OCI-LY7 (cell line): ENCODE measurements around the gene GYG1. TPM values are rescaled to one million over a fixed set of nuclear protein-coding genes. Genes with fewer than 3 reads are reported as not detected.

Source experiments
- BruUV-seq: library from RNA; stranded (reverse); fragments of 400-500 nt; replicated peaks from 2 replicates; lab custom pipeline; 2021; lab: Mats Ljungman, UMichigan
- CTCF ChIA-PET: fragments of 300-600 bp; sonication (Branson Sonifier 250); formaldehyde crosslinking; loops from one replicate; lab custom pipeline; 2022; ENCODE audit warnings: antibody characterized with exemption; ENCODE audit not compliant: unreplicated experiment; lab: Charles Lee
- POLR2A ChIA-PET: fragments of 300-600 bp; sonication (Branson Sonifier 250); formaldehyde crosslinking; loops from one replicate; lab custom pipeline; 2022; ENCODE audit warnings: antibody characterized with exemption; lab: Charles Lee
- DNase-seq: peaks from one replicate; pipeline ENCODE4 v3.0.0-alpha.2; 2015; ENCODE audit warnings: low spot score
- H2AFZ ChIP-seq: fragments of 200-600 bp; sonication (generic), shearing (Covaris generic); 2 replicates; pipeline ENCODE4 v1.6.1; 2014; ENCODE audit warnings: mild to moderate bottlenecking, antibody characterized with exemption, low read length, moderate library complexity
- H3K27ac ChIP-seq: fragments of 200-600 bp; sonication (generic); 2 replicates; pipeline ENCODE4 v1.5.1; 2014; ENCODE audit warnings: mixed run types, low read depth, mild to moderate bottlenecking, moderate library complexity, low read length, inconsistent platforms; ENCODE audit not compliant: poor library complexity, severe bottlenecking
- H3K36me3 ChIP-seq: fragments of 200-600 bp; sonication (generic); 2 replicates; pipeline ENCODE4 v1.6.1; 2014; ENCODE audit warnings: mild to moderate bottlenecking, antibody characterized with exemption, low read length, moderate library complexity, mixed read lengths; ENCODE audit not compliant: insufficient read depth
- H3K4me1 ChIP-seq: fragments of 200-600 bp; sonication (generic); 2 replicates; pipeline ENCODE4 v1.5.1; 2014; ENCODE audit warnings: mild to moderate bottlenecking, low read length; ENCODE audit not compliant: insufficient read depth, poor library complexity, severe bottlenecking
- H3K4me2 ChIP-seq: fragments of 200-600 bp; sonication (generic); 2 replicates; pipeline ENCODE4 v1.6.1; 2014; ENCODE audit warnings: mild to moderate bottlenecking, low read length
- H3K4me3 ChIP-seq: fragments of 200-600 bp; sonication (generic); 2 replicates; pipeline ENCODE4 v1.5.1; 2014; ENCODE audit warnings: mild to moderate bottlenecking, low read depth, low read length; ENCODE audit not compliant: poor library complexity, severe bottlenecking
- H3K79me2 ChIP-seq: fragments of 200-600 bp; sonication (generic); 2 replicates; pipeline ENCODE4 v1.6.1; 2016; ENCODE audit warnings: low read depth, mild to moderate bottlenecking, low read length, moderate library complexity, mixed read lengths; ENCODE audit not compliant: insufficient read depth
- H3K9me2 ChIP-seq: fragments of 200-600 bp; sonication (generic); 2 replicates; pipeline ENCODE4 v1.6.1; 2016; ENCODE audit warnings: mild to moderate bottlenecking, low read length, mixed read lengths; ENCODE audit not compliant: insufficient read depth
- H3K9me3 ChIP-seq: fragments of 200-600 bp; sonication (generic); 2 replicates; pipeline ENCODE4 v1.6.1; 2014; ENCODE audit warnings: mild to moderate bottlenecking, mixed run types, low read length, mixed read lengths
- H4K20me1 ChIP-seq: fragments of 200-600 bp; sonication (generic); 2 replicates; pipeline ENCODE4 v1.6.1; 2014; ENCODE audit warnings: mild to moderate bottlenecking, antibody characterized with exemption, low read length, moderate library complexity, mixed read lengths; ENCODE audit not compliant: insufficient read depth
- EZH2phosphoT487 ChIP-seq: fragments of 200-600 bp; sonication (generic); IDR thresholded peaks from 2 replicates; pipeline ENCODE4 v1.6.1; 2018; ENCODE audit warnings: low read depth, borderline replicate concordance, mild to moderate bottlenecking, mixed run types, antibody characterized with exemption, low read length, moderate library complexity, mixed read lengths
- intact Hi-C: fragments of 100-400 bp; cut with micrococcal nuclease; formaldehyde crosslinking; loops from one replicate; pipeline ENCODE4 v1.10.0; 2022; ENCODE audit not compliant: unreplicated experiment
- total RNA-seq, 2 experiments: library from RNA; depleted of rRNA in 1 of 2; stranded (reverse); fragments of >200 nt in 1 of 2; shearing (Covaris generic) in 1 of 2; gene quantifications; 2 replicates each; pipeline ENCODE4 v1.2.3, GENCODE V29; 2014 to 2022
- TF ChIP-seq, protein P1 (sequence below): fragments of 200-600 bp; sonication (generic); conservative IDR thresholded peaks from 2 replicates; pipeline ENCODE4 v1.5.1; 2014; ENCODE audit warnings: mild to moderate bottlenecking, antibody characterized with exemption, low read length, moderate library complexity, mixed read lengths

The GYG1 gene
- total RNA-seq, 2 experiments from 2014 or later = 11.5 to 53.6 TPM

DNA sequence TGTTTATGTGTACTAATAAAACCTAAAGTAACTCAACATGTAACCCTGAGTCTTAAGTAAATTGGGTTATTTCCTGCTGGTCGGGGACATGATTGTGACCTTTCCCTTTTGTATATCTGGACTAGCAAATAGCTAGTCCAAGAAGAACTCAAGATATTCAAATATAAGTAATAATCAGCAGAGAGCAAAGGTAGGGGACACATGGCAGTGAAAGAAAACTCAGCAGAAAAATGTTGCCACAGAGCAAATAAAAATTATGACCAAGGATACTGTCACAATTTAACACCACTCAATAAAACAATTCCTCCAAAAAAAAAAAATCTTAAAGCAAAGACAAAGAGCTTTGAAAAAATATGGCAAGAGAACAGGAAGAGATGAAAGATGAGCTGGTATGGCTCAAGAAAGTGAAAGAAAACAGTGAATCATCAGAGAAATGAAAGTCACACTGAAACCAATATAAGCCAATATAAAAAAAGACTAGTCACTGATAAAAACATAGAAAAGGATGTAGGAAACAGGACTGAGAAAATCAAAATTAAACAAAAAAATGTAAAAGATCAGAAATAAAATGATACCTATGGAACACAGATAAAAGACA lies 51.5 kb downstream of the GYG1 start:
- intact Hi-C loops = no loop called here
- no peaks in the 10 kb centered on the region for H3K9me2 ChIP-seq
- no peaks in the 10 kb centered on the region for H3K4me1 ChIP-seq
- H2AFZ ChIP-seq = no peak overlapping the region
- CTCF ChIA-PET = no interaction called here
- no peak for DNase-seq
- POLR2A ChIA-PET = interaction anchor here (0.6 to 1.7 kb wide), 6 partner anchors 16 to 69 kb away, joined by 3 to 4 read pairs (median 3); no protein-coding TSS in a partner anchor
- H3K27ac ChIP-seq = no peak overlapping the region
- H4K20me1 ChIP-seq = no peaks in the 10 kb centered on the region
- H3K4me3 ChIP-seq = no peak overlapping the region
- BruUV-seq = no TSS peak
- H3K36me3 ChIP-seq = peaks cover 97% of the 10 kb centered on the region
- TF ChIP-seq, protein P1, sequence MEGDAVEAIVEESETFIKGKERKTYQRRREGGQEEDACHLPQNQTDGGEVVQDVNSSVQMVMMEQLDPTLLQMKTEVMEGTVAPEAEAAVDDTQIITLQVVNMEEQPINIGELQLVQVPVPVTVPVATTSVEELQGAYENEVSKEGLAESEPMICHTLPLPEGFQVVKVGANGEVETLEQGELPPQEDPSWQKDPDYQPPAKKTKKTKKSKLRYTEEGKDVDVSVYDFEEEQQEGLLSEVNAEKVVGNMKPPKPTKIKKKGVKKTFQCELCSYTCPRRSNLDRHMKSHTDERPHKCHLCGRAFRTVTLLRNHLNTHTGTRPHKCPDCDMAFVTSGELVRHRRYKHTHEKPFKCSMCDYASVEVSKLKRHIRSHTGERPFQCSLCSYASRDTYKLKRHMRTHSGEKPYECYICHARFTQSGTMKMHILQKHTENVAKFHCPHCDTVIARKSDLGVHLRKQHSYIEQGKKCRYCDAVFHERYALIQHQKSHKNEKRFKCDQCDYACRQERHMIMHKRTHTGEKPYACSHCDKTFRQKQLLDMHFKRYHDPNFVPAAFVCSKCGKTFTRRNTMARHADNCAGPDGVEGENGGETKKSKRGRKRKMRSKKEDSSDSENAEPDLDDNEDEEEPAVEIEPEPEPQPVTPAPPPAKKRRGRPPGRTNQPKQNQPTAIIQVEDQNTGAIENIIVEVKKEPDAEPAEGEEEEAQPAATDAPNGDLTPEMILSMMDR = no peak
- no peak for TF ChIP-seq EZH2phosphoT487
- H3K9me3 ChIP-seq = no peaks in the 10 kb centered on the region
- H3K4me2 ChIP-seq = no peak overlapping the region
- no peaks in the 10 kb centered on the region; the same call in 1 of the 2 replicates for H3K79me2 ChIP-seq

DNA sequence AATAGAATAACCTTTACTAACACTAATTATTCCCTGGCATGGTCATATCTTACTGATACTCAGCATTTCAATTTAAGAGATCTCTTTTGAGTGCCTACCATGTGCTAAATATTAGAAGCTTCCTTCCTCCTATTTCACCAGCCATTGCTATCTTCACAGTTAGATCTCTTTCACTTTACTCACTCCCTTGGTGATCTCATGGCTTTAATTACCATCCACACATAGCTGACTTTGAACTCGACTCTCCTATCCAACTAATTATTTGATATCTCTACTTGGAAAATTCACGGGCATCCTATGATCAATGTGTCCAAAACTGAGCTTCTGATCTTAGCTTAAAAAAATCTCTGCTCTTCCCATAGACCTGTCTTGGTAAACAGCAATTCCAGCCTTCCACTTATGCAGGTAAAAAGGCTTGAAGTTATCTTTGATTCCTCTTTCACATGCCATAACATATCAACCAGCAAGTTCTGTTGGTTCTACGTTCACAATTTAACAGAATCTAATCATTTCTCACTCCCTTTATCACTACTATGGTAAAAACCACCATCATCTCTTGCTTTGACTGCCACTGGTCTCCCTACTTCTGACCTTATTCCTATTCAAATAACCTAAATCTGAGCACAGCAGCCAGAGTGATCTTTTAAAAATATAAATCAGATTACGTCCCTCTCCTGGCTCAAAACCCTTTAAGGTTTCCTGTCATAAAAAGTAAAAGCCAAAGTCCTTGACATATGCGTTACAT lies 53.2 kb downstream of the GYG1 start:
- no peaks in the 10 kb centered on the region for H3K4me1 ChIP-seq
- no peak overlapping the region for H2AFZ ChIP-seq
- no TSS peak for BruUV-seq
- DNase-seq = no peak
- no peaks in the 10 kb centered on the region; the same call in 1 of the 2 replicates for H3K79me2 ChIP-seq
- intact Hi-C loops = no loop called here
- peaks cover 97% of the 10 kb centered on the region for H3K36me3 ChIP-seq
- no peaks in the 10 kb centered on the region for H3K9me2 ChIP-seq
- POLR2A ChIA-PET = interaction anchor here (0.6 to 1.4 kb wide), 4 partner anchors 15 to 244 kb away, joined by 3 to 4 read pairs (median 3); no protein-coding TSS in a partner anchor
- CTCF ChIA-PET = no interaction called here
- H3K9me3 ChIP-seq = no peaks in the 10 kb centered on the region
- no peak overlapping the region for H3K4me3 ChIP-seq
- H3K27ac ChIP-seq = no peak overlapping the region
- no peak overlapping the region for H3K4me2 ChIP-seq
- H4K20me1 ChIP-seq = no peaks in the 10 kb centered on the region
- TF ChIP-seq, protein P1 = no peak
- no peak for TF ChIP-seq EZH2phosphoT487

DNA sequence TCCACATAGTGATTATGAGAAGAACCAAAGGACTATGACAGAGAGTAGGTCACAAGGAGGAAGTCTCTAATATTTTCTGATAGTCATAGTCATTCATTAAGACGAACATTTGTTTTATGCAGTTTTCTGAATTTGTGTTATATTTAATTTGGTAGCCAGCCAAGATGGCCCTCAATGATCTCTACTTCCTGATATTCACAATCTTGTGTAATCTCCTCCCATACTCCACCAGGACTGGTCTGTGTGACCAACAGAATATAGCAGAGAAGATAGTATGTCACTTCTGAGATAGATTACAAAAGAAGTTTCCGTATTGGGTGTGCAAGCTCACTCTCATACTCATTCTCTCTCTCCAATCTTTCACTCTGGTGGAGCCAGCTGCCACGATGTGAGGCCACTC lies 64.2 kb downstream of the GYG1 start:
- Histone ChIP-seq H2AFZ (no peak overlapping the region), H3K4me3 (no peak overlapping the region), H3K9me3 (no peaks in the 10 kb centered on the region), H3K27ac (no peak overlapping the region), H3K4me1 (no peaks in the 10 kb centered on the region), H3K36me3 (peaks cover 97% of the 10 kb centered on the region), H3K4me2 (no peak overlapping the region), H3K9me2 (no peaks in the 10 kb centered on the region), H4K20me1 (no peaks in the 10 kb centered on the region), H3K79me2 (no peaks in the 10 kb centered on the region)
- no peak for DNase-seq
- BruUV-seq = no TSS peak
- ChIA-PET CTCF (no interaction called here), POLR2A (no interaction called here)
- intact Hi-C loops = no loop called here
- no peak for TF ChIP-seq EZH2phosphoT487
- TF ChIP-seq, protein P1 = no peak
